Ascending aorta (tissue), 2 donors: ENCODE data around the gene GABBR2. TPM values are rescaled to one million over a fixed set of nuclear protein-coding genes. Genes with fewer than 3 reads are reported as not detected.
A peak's percentile ranks its signal among the peaks of the same experiment; 100 is the strongest.
"Not testable (repeated sequence)": the region's sequence is repeated elsewhere in the genome, so short reads cannot be mapped to it uniquely, and the experiment has no call there.

Experiments
- DNase-seq, 2 donors: peaks; one replicate each; pipeline ENCODE4 v3.0.0-alpha.2; 2019; ENCODE audit warnings: low spot score in 2 of 2
- H3K27ac ChIP-seq, 2 donors: fragments of 200-600 bp; sonication (generic); one replicate each; pipeline ENCODE4 v1.5.1; 2016 to 2017; ENCODE audit warnings: mild to moderate bottlenecking in 1 of 2
- H3K27me3 ChIP-seq: fragments of 200-600 bp; sonication (generic); one replicate; pipeline ENCODE4 v1.5.1; 2017
- H3K36me3 ChIP-seq, 2 donors: fragments of 200-600 bp; sonication (generic); one replicate each; pipeline ENCODE4 v1.5.1; 2016
- H3K4me1 ChIP-seq, 2 donors: fragments of 200-600 bp; sonication (generic); one replicate each; pipeline ENCODE4 v1.5.1; 2016 to 2017; ENCODE audit warnings: mild to moderate bottlenecking in 1 of 2
- H3K4me3 ChIP-seq, 2 donors: fragments of 200-600 bp; sonication (generic); one replicate each; pipeline ENCODE4 v1.5.1; 2016 to 2017; ENCODE audit warnings: mild to moderate bottlenecking in 1 of 2
- H3K9me3 ChIP-seq, 2 donors: fragments of 200-600 bp; sonication (generic); one replicate each; pipeline ENCODE4 v1.5.1; 2016
- CTCF ChIP-seq, 3 experiments: fragments of 200-600 bp in 2 of 3; fragments of 450-650 bp in 1 of 3; sonication (generic) in 2 of 3; IDR thresholded peaks; one replicate each; pipeline ENCODE4 v1.5.1; 2016 to 2019; ENCODE audit warnings: antibody characterized with exemption in 3 of 3, mild to moderate bottlenecking in 1 of 3, moderate library complexity in 1 of 3
- intact Hi-C: fragments of 100-400 bp; cut with DNase I; formaldehyde crosslinking; loops from one replicate; pipeline ENCODE4 v1.15.1; 2023
- total RNA-seq: library from RNA; depleted of rRNA; stranded (reverse); fragments of >200 nt; gene quantifications from one replicate; pipeline ENCODE4 v1.1.0, GENCODE V29; 2016

Gene GABBR2
- total RNA-seq, 1 donor from 2014 or later: not detected

GRCh38 chr9:98591696-98592095 is 117.0 kb downstream of the GABBR2 start:
- Histone ChIP-seq H3K4me1 (no peaks in the 10 kb centered on the region), H3K36me3 (no peaks in the 10 kb centered on the region), H3K27me3 (no peaks in the 10 kb centered on the region), H3K9me3 (no peaks in the 10 kb centered on the region), H3K4me3 (no peak overlapping the region), H3K27ac (no peak overlapping the region)
- no peak for DNase-seq
- intact Hi-C loops: no loop called here
- TF ChIP-seq CTCF (IDR thresholded peaks at IDR 0.05): no peak

GRCh38 chr9:98590101-98590500 is 118.6 kb downstream of the GABBR2 start:
- Histone ChIP-seq H3K27me3 (no peaks in the 10 kb centered on the region), H3K27ac (no peak overlapping the region), H3K36me3 (no peaks in the 10 kb centered on the region), H3K4me1 (no peaks in the 10 kb centered on the region), H3K4me3 (no peak overlapping the region), H3K9me3 (no peaks in the 10 kb centered on the region)
- intact Hi-C loops: no loop called here
- TF ChIP-seq CTCF (IDR thresholded peaks at IDR 0.05): no peak
- no peak for DNase-seq

GRCh38 chr9:98589102-98589501 is 119.6 kb downstream of the GABBR2 start:
- intact Hi-C loops: no loop called here
- DNase-seq: no peak
- Histone ChIP-seq H3K36me3 (no peaks in the 10 kb centered on the region), H3K27me3 (no peaks in the 10 kb centered on the region), H3K4me3 (no peak overlapping the region), H3K4me1 (no peaks in the 10 kb centered on the region), H3K27ac (no peak overlapping the region), H3K9me3 (no peaks in the 10 kb centered on the region)
- TF ChIP-seq CTCF (IDR thresholded peaks at IDR 0.05): no peak

- H3K27ac ChIP-seq, H3K27me3 ChIP-seq, H3K4me3 ChIP-seq, H3K4me1 ChIP-seq, intact Hi-C loops, H3K36me3 ChIP-seq, H3K9me3 ChIP-seq, DNase-seq: not testable (repeated sequence)
Measured at GRCh38 chr9:98584853-98585438, 123.8 kb downstream of the GABBR2 start.

GRCh38 chr9:98584059-98584458 is 124.7 kb downstream of the GABBR2 start:
- no peak overlapping the region for H3K27ac ChIP-seq
- H3K27me3 ChIP-seq: no peaks in the 10 kb centered on the region
- H3K36me3 ChIP-seq: no peaks in the 10 kb centered on the region
- no peak for TF ChIP-seq CTCF (IDR thresholded peaks at IDR 0.05)
- H3K9me3 ChIP-seq: no peaks in the 10 kb centered on the region
- no peak overlapping the region for H3K4me3 ChIP-seq
- no peaks in the 10 kb centered on the region for H3K4me1 ChIP-seq
- peak in 1 of 2 donors; percentile 3 for DNase-seq
- intact Hi-C loops: no loop called here

- peak in 1 of 2 donors; percentile 11 for DNase-seq
- Histone ChIP-seq H3K36me3 (no peaks in the 10 kb centered on the region), H3K9me3 (no peaks in the 10 kb centered on the region), H3K27ac (no peak overlapping the region), H3K4me1 (no peaks in the 10 kb centered on the region), H3K4me3 (no peak overlapping the region), H3K27me3 (no peaks in the 10 kb centered on the region)
- no peak for TF ChIP-seq CTCF (IDR thresholded peaks at IDR 0.05)
- intact Hi-C loops: no loop called here
Measured at GRCh38 chr9:98583417-98583816, 125.3 kb downstream of the GABBR2 start.
